AG09319 (cell line): Measurements from ENCODE around the gene SLC35E1.

Experiments
- DNase-seq: peaks from one replicate; pipeline ENCODE4 v3.0.0-alpha.2; 2010; ENCODE audit warnings: low read depth; ENCODE audit errors: extremely low read depth
- TF ChIP-seq, protein P1 (sequence below): IDR thresholded peaks from 2 replicates; pipeline ENCODE4 v1.5.1; 2011; ENCODE audit warnings: low read depth, mild to moderate bottlenecking, inconsistent platforms, low read length, moderate library complexity

Gene SLC35E1

DNA sequence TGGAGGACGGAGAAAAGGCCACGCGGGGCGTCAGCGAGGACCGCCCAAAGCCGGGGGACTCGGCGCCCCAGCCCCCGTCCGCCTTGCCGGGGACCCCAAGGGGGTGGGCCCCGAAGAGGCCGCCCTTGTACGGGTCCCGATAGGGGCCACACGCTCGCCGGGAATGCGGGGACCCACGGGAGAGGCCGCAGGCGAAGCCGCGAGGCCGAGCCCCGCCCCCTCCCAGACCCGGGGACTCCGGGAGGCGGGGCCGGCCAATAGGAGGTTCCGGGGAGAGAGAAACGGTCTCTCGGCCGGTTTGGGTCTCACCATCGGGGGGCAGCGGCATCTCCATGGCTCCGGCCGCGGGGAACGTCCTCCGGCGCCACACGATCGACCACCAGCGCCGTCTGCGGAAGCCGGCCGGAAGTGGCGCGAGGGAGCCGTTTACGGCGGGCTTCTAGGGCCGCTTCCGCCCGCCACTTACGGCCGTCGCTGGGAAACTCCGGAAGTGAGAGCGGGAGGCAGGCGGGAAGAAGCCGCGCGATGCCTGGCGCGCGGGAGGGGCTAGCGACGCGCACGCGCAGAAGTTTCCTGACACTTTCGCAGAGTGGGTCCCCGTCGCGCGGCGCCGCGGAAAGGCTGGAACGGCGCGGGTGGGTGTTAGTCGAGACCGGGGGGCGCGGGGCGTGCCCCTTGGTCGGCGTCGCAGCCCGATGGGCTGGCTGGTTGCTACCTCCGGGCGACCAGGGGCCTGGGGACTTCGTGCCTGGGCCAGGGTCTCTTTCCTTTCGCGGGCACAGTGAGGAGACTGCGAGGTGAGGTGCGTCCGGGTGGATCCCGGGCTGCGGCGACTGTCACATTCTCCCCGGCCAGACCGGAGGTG, 29.9 kb downstream of the SLC35E1 start, which contains the start of gene CHERP:
Gene CHERP (minus strand): TSS at position 393 of the 865 bp plus-strand sequence. CDS start 59 bp downstream, at position 334.
- TF ChIP-seq, protein P1, sequence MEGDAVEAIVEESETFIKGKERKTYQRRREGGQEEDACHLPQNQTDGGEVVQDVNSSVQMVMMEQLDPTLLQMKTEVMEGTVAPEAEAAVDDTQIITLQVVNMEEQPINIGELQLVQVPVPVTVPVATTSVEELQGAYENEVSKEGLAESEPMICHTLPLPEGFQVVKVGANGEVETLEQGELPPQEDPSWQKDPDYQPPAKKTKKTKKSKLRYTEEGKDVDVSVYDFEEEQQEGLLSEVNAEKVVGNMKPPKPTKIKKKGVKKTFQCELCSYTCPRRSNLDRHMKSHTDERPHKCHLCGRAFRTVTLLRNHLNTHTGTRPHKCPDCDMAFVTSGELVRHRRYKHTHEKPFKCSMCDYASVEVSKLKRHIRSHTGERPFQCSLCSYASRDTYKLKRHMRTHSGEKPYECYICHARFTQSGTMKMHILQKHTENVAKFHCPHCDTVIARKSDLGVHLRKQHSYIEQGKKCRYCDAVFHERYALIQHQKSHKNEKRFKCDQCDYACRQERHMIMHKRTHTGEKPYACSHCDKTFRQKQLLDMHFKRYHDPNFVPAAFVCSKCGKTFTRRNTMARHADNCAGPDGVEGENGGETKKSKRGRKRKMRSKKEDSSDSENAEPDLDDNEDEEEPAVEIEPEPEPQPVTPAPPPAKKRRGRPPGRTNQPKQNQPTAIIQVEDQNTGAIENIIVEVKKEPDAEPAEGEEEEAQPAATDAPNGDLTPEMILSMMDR: no peak
- DNase-seq: peak; percentile 81

DNA sequence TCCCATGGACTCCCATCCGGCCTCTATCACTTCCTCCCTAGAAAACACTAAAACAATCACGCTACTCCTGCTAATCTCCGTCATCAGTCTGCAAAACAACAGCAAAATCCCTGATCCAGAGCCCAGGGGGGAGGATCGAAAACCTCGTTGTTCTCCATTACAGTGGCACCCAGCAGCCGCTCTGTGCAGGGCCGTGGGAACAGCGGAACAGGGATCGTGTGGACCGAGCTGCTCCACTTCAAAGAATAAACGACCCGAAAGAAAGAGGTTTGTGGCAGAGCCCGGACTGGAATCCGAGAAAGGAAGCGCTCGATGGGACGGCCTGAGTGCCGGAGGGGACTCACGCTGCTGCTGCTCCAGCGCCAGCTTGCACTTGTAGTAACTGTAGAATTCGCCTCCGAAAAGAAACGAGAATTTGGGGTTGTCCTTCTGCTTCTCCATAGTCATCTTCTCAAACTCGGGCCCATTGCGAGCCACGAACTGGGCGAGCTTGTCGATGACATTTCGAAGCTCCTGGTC, 30.6 kb downstream of the SLC35E1 start:
- TF ChIP-seq, protein P1: no peak
- DNase-seq: no peak

DNA sequence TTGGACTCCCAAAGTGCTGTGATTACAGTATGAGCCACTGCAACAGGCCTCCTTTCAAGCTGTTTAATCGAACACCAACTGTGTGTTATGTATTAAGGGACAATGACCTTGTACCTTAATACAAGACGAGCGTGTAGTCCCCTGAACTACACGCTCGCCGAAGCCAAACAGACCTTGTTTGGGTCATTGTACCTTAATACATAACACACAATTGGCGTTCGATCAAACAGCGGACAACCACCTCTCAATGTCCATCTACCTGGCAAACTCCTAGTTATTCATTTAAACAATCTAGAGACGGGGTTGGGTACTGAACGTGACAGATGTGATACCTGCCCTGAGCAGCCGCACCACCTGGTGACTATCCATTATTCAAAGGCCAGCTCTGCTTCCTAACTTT, 31.3 kb downstream of the SLC35E1 start:
- TF ChIP-seq, protein P1: no peak
- DNase-seq: no peak

GRCh38 chr19:16537111-16537510, 35.1 kb downstream of the SLC35E1 start:
- TF ChIP-seq, protein P1: no peak
- no peak for DNase-seq

- no peak for DNase-seq
- TF ChIP-seq, protein P1: no peak
Measured at GRCh38 chr19:16536130-16536529, 36.1 kb downstream of the SLC35E1 start.

GRCh38 chr19:16535381-16535780, 36.8 kb downstream of the SLC35E1 start:
- no peak for DNase-seq
- TF ChIP-seq, protein P1: no peak
